Peyer's patch (tissue), 4 donors: ENCODE data around the gene GNB5.

Experiments
- POLR2A ChIP-seq, 2 donors: fragments of 450-650 bp; IDR thresholded peaks; one replicate each; pipeline ENCODE4 v1.5.1; 2017; ENCODE audit warnings: antibody characterized with exemption in 2 of 2, mild to moderate bottlenecking in 2 of 2, moderate library complexity in 2 of 2
- TF ChIP-seq, protein P1 (sequence below), 6 experiments: fragments of 450-650 bp in 4 of 6; fragments of 200-600 bp in 2 of 6; sonication (generic) in 1 of 6; IDR thresholded peaks; one replicate each; pipeline ENCODE4 v1.5.1; 2017 to 2019; ENCODE audit warnings: antibody characterized with exemption in 6 of 6, mild to moderate bottlenecking in 3 of 6, moderate library complexity in 1 of 6

- TF ChIP-seq POLR2A (IDR thresholded peaks at IDR 0.05): no peak
- TF ChIP-seq, protein P1, sequence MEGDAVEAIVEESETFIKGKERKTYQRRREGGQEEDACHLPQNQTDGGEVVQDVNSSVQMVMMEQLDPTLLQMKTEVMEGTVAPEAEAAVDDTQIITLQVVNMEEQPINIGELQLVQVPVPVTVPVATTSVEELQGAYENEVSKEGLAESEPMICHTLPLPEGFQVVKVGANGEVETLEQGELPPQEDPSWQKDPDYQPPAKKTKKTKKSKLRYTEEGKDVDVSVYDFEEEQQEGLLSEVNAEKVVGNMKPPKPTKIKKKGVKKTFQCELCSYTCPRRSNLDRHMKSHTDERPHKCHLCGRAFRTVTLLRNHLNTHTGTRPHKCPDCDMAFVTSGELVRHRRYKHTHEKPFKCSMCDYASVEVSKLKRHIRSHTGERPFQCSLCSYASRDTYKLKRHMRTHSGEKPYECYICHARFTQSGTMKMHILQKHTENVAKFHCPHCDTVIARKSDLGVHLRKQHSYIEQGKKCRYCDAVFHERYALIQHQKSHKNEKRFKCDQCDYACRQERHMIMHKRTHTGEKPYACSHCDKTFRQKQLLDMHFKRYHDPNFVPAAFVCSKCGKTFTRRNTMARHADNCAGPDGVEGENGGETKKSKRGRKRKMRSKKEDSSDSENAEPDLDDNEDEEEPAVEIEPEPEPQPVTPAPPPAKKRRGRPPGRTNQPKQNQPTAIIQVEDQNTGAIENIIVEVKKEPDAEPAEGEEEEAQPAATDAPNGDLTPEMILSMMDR (IDR thresholded peaks at IDR 0.05): no peak
Observed at GRCh38 chr15:52114261-52115055, 76.7 kb downstream of the GNB5 start.
